Hepatocyte (in vitro differentiated cells): ENCODE data around the gene INTS6. TPM values are rescaled to one million over a fixed set of nuclear protein-coding genes. Genes with fewer than 3 reads are reported as not detected.

Source experiments
- DNase-seq: peaks from one replicate; pipeline ENCODE4 v3.0.0-alpha.2; 2016; ENCODE audit warnings: low spot score
- H2AFZ ChIP-seq: fragments of 200-600 bp; sonication (generic); 2 replicates; pipeline ENCODE4 v1.6.0; 2016; ENCODE audit warnings: antibody characterized with exemption, mild to moderate bottlenecking
- H3K27ac ChIP-seq: fragments of 200-600 bp; sonication (generic); 2 replicates; pipeline ENCODE4 v1.5.1; 2016; ENCODE audit warnings: mild to moderate bottlenecking
- H3K27me3 ChIP-seq: fragments of 200-600 bp; sonication (generic); 2 replicates; pipeline ENCODE4 v1.6.1; 2016
- H3K36me3 ChIP-seq: fragments of 200-600 bp; sonication (generic); replicated peaks from 2 replicates; pipeline ENCODE4 v1.5.1; 2016; ENCODE audit warnings: low read depth; ENCODE audit not compliant: insufficient read depth
- H3K4me1 ChIP-seq: fragments of 200-600 bp; sonication (generic); 2 replicates; pipeline ENCODE4 v1.5.1; 2016; ENCODE audit warnings: mild to moderate bottlenecking, moderate library complexity; ENCODE audit not compliant: insufficient read depth
- H3K4me2 ChIP-seq: fragments of 200-600 bp; sonication (generic); 2 replicates; pipeline ENCODE4 v1.6.0; 2016
- H3K4me3 ChIP-seq: fragments of 200-600 bp; sonication (generic); 2 replicates; pipeline ENCODE4 v1.5.1; 2016; ENCODE audit warnings: mild to moderate bottlenecking
- H3K79me2 ChIP-seq: fragments of 200-600 bp; sonication (generic); 2 replicates; pipeline ENCODE4 v1.6.0; 2017; ENCODE audit warnings: mild to moderate bottlenecking
- H3K9me2 ChIP-seq: fragments of 200-600 bp; sonication (generic); replicated peaks from 2 replicates; pipeline ENCODE4 v1.6.0; 2017; ENCODE audit warnings: mild to moderate bottlenecking; ENCODE audit not compliant: insufficient read depth
- H3K9me3 ChIP-seq: fragments of 200-600 bp; sonication (generic); 2 replicates; pipeline ENCODE4 v1.5.1; 2016; ENCODE audit warnings: low read depth, mild to moderate bottlenecking
- H4K20me1 ChIP-seq: fragments of 200-600 bp; sonication (generic); 2 replicates; pipeline ENCODE4 v1.6.0; 2016; ENCODE audit warnings: mild to moderate bottlenecking; ENCODE audit not compliant: insufficient read depth, poor library complexity, severe bottlenecking
- CTCF ChIP-seq: fragments of 200-600 bp; sonication (generic); IDR thresholded peaks from 2 replicates; pipeline ENCODE4 v1.5.1; 2016; ENCODE audit warnings: antibody characterized with exemption, mild to moderate bottlenecking; ENCODE audit not compliant: poor library complexity
- EZH2 ChIP-seq: fragments of 200-600 bp; sonication (generic); IDR thresholded peaks from 2 replicates; pipeline ENCODE4 v1.6.1; 2016; ENCODE audit warnings: antibody characterized with exemption, mild to moderate bottlenecking, borderline replicate concordance
- EZH2phosphoT487 ChIP-seq: fragments of 200-600 bp; sonication (generic); IDR thresholded peaks from one replicate; pipeline ENCODE4 v1.6.1; 2018; ENCODE audit warnings: antibody characterized with exemption, mild to moderate bottlenecking, low read depth, moderate library complexity; ENCODE audit not compliant: unreplicated experiment, severe bottlenecking
- WGBS: methylation state at CpG from one replicate; pipeline ENCODE4 v1.1.6; 2016; ENCODE audit warnings: low lambda C conversion rate; ENCODE audit errors: missing lambda C conversion rate; 5-methylcytosine and 5-hydroxymethylcytosine counted together
- polyA plus RNA-seq: library from polyadenylated mRNA; unstranded; fragments of >200 nt; fragmentation: Nextera tagmentation; extraction: Ambion mirVana; gene quantifications from 2 replicates; pipeline ENCODE4 v1.2.1, GENCODE V29; 2016
- total RNA-seq: library from RNA; depleted of rRNA; stranded (reverse); fragments of >200 nt; gene quantifications from 2 replicates; pipeline ENCODE4 v1.2.3, GENCODE V29; 2014

INTS6 gene
- total and polyA plus RNA-seq, 2 experiments from 2014 or later, result 28.5 to 51.2 TPM

GRCh38 chr13:51333826-51334225 is 119.0 kb downstream of the INTS6 start:
- Histone ChIP-seq H3K27ac (no peak overlapping the region), H3K9me2 (no peaks in the 10 kb centered on the region), H3K4me2 (no peak overlapping the region), H3K9me3 (no peaks in the 10 kb centered on the region), H3K79me2 (no peaks in the 10 kb centered on the region), H2AFZ (no peak overlapping the region), H3K36me3 (no peaks in the 10 kb centered on the region), H3K4me1 (no peaks in the 10 kb centered on the region), H3K4me3 (no peak overlapping the region), H4K20me1 (no peaks in the 10 kb centered on the region), H3K27me3 (no peaks in the 10 kb centered on the region)
- TF ChIP-seq EZH2 (no peak), EZH2phosphoT487 (no peak), CTCF (no peak)
- no peak for DNase-seq

- TF ChIP-seq EZH2, result no peak
- no peak for TF ChIP-seq CTCF
- TF ChIP-seq EZH2phosphoT487, result no peak
- Histone ChIP-seq H3K36me3 (no peaks in the 10 kb centered on the region), H3K9me3 (no peaks in the 10 kb centered on the region), H3K27me3 (no peaks in the 10 kb centered on the region), H3K4me1 (no peaks in the 10 kb centered on the region), H3K27ac (no peak overlapping the region), H2AFZ (no peak overlapping the region), H3K79me2 (no peaks in the 10 kb centered on the region), H3K4me2 (no peak overlapping the region), H3K4me3 (no peak overlapping the region), H4K20me1 (no peaks in the 10 kb centered on the region), H3K9me2 (no peaks in the 10 kb centered on the region)
- no peak for DNase-seq
Observed at GRCh38 chr13:51333421-51333820, 119.4 kb downstream of the INTS6 start.

- DNase-seq, result no peak
- H3K4me3 ChIP-seq, result no peak overlapping the region
- 78% methylated on average over 2 of the region's 2 CpGs for WGBS
- H2AFZ ChIP-seq, result no peak overlapping the region
- no peaks in the 10 kb centered on the region for H3K36me3 ChIP-seq
- no peak overlapping the region for H3K27ac ChIP-seq
- H3K27me3 ChIP-seq, result no peaks in the 10 kb centered on the region
- no peak overlapping the region for H3K4me2 ChIP-seq
- H3K9me3 ChIP-seq, result no peaks in the 10 kb centered on the region
- H3K79me2 ChIP-seq, result no peaks in the 10 kb centered on the region
- no peaks in the 10 kb centered on the region for H4K20me1 ChIP-seq
- H3K9me2 ChIP-seq, result no peaks in the 10 kb centered on the region
- H3K4me1 ChIP-seq, result no peaks in the 10 kb centered on the region
- no peak for TF ChIP-seq EZH2
- TF ChIP-seq EZH2phosphoT487, result no peak
- no peak for TF ChIP-seq CTCF
Observed at GRCh38 chr13:51332566-51333361, 120.1 kb downstream of the INTS6 start.
